GM23338 (cell line): ENCODE measurements around the gene FCN1. TPM values are rescaled to one million over a fixed set of nuclear protein-coding genes. Genes with fewer than 3 reads are reported as not detected.

Experiments
- ATAC-seq: fragments of 200-7000 bp; cut with Tn5 transposase; 3 replicates; pipeline ENCODE4 v1.9.1; 2020
- DNase-seq: peaks from one replicate; pipeline ENCODE4 v3.0.0-alpha.2; 2015; ENCODE audit warnings: low spot score
- H2AFZ ChIP-seq: fragments of 200-600 bp; sonication (generic); 2 replicates; pipeline ENCODE4 v1.8.0; 2016; ENCODE audit warnings: antibody characterized with exemption, mild to moderate bottlenecking, moderate library complexity
- H3F3A ChIP-seq: fragments of 200-600 bp; sonication (generic); replicated peaks from 2 replicates; pipeline ENCODE4 v1.8.0; 2017; ENCODE audit warnings: antibody characterized with exemption, mixed run types, low read depth
- H3K27ac ChIP-seq: fragments of 200-600 bp; sonication (generic); 2 replicates; pipeline ENCODE4 v1.6.1; 2016; ENCODE audit warnings: low read depth
- H3K27me3 ChIP-seq: fragments of 200-600 bp; sonication (generic); 2 replicates; pipeline ENCODE4 v1.8.0; 2016; ENCODE audit warnings: mild to moderate bottlenecking, mixed run types, moderate library complexity; ENCODE audit not compliant: insufficient read depth
- H3K36me3 ChIP-seq: fragments of 200-600 bp; sonication (generic); 2 replicates; pipeline ENCODE4 v1.8.0; 2016; ENCODE audit warnings: mild to moderate bottlenecking; ENCODE audit not compliant: insufficient read depth
- H3K4me1 ChIP-seq: fragments of 200-600 bp; sonication (generic); 2 replicates; pipeline ENCODE4 v1.8.0; 2016; ENCODE audit warnings: mild to moderate bottlenecking, moderate library complexity; ENCODE audit not compliant: insufficient read depth
- H3K4me2 ChIP-seq: fragments of 200-600 bp; sonication (generic); 2 replicates; pipeline ENCODE4 v1.7.1; 2017; ENCODE audit warnings: mixed run types
- H3K4me3 ChIP-seq: fragments of 200-600 bp; sonication (generic); 2 replicates; pipeline ENCODE4 v1.6.1; 2016; ENCODE audit warnings: mixed run types
- H3K79me2 ChIP-seq: fragments of 200-600 bp; sonication (generic); replicated peaks from 2 replicates; pipeline ENCODE4 v1.8.0; 2017; ENCODE audit warnings: mild to moderate bottlenecking; ENCODE audit not compliant: insufficient read depth
- H3K9me2 ChIP-seq: fragments of 200-600 bp; sonication (generic); 2 replicates; pipeline ENCODE4 v1.8.0; 2017; ENCODE audit not compliant: insufficient read depth
- H4K20me1 ChIP-seq: fragments of 200-600 bp; sonication (generic); replicated peaks from 2 replicates; pipeline ENCODE4 v1.8.0; 2017; ENCODE audit warnings: mild to moderate bottlenecking; ENCODE audit not compliant: insufficient read depth
- H3K27ac Mint-ChIP-seq: 2 replicates; pipeline ENCODE4 v1.8.0; 2020; ENCODE audit warnings: inconsistent platforms, mild to moderate bottlenecking, moderate library complexity, mixed read lengths
- H3K27me3 Mint-ChIP-seq: 3 replicates; pipeline ENCODE4 v1.8.0; 2022; ENCODE audit warnings: low read depth, mild to moderate bottlenecking, moderate library complexity, mixed read lengths, inconsistent platforms; ENCODE audit not compliant: insufficient read depth, poor library complexity
- H3K36me3 Mint-ChIP-seq: 3 replicates; pipeline ENCODE4 v1.8.0; 2021; ENCODE audit warnings: low read depth, mild to moderate bottlenecking, inconsistent platforms, moderate library complexity, mixed read lengths
- H3K4me1 Mint-ChIP-seq: 3 replicates; pipeline ENCODE4 v1.8.0; 2020; ENCODE audit warnings: mild to moderate bottlenecking, inconsistent platforms, mixed read lengths
- H3K4me3 Mint-ChIP-seq: 3 replicates; pipeline ENCODE4 v1.8.0; 2021; ENCODE audit warnings: moderate library complexity, mild to moderate bottlenecking, inconsistent platforms, mixed read lengths
- H3K9me3 Mint-ChIP-seq: 3 replicates; pipeline ENCODE4 v1.8.0; 2020; ENCODE audit warnings: moderate library complexity, mild to moderate bottlenecking, inconsistent platforms, mixed read lengths
- CTCF ChIP-seq, 2 experiments: fragments of 200-600 bp in 1 of 2; sonication (generic) in 1 of 2; conservative IDR thresholded peaks; 2 replicates each; pipeline versions ENCODE4 v1.5.1 to v1.6.1; 2016 to 2017; ENCODE audit warnings: antibody characterized with exemption in 2 of 2, low read depth in 2 of 2, mild to moderate bottlenecking in 2 of 2, moderate library complexity in 1 of 2
- ETS1 ChIP-seq: IDR thresholded peaks from 2 replicates; pipeline ENCODE4 v1.6.1; 2016; ENCODE audit warnings: antibody characterized with exemption
- EZH2 ChIP-seq: fragments of 200-600 bp; sonication (generic); IDR thresholded peaks from one replicate; pipeline ENCODE4 v1.8.0; 2017; ENCODE audit warnings: antibody characterized with exemption, mild to moderate bottlenecking, low read depth; ENCODE audit not compliant: unreplicated experiment
- EZH2phosphoT487 ChIP-seq: fragments of 200-600 bp; sonication (generic); IDR thresholded peaks from one replicate; pipeline ENCODE4 v1.8.1; 2018; ENCODE audit warnings: antibody characterized with exemption; ENCODE audit not compliant: unreplicated experiment
- JUNB ChIP-seq: IDR thresholded peaks from one replicate; pipeline ENCODE4 v1.6.1; 2016; ENCODE audit warnings: antibody characterized with exemption; ENCODE audit not compliant: unreplicated experiment
- NANOG ChIP-seq: IDR thresholded peaks from 2 replicates; pipeline ENCODE4 v1.6.1; 2016; ENCODE audit warnings: antibody characterized with exemption, borderline replicate concordance
- POLR2AphosphoS5 ChIP-seq: IDR thresholded peaks from 2 replicates; pipeline ENCODE4 v1.6.1; 2016; ENCODE audit warnings: antibody characterized with exemption, low read depth
- REST ChIP-seq: IDR thresholded peaks from one replicate; pipeline ENCODE4 v1.6.1; 2018; ENCODE audit warnings: antibody characterized with exemption; ENCODE audit not compliant: unreplicated experiment
- STAT1 ChIP-seq: IDR thresholded peaks from one replicate; pipeline ENCODE4 v1.6.1; 2016; ENCODE audit warnings: antibody characterized with exemption; ENCODE audit not compliant: unreplicated experiment
- ZNF331 ChIP-seq: fragments of 250-450 bp; sonication (Bioruptor Pico); IDR thresholded peaks from 2 replicates; pipeline ENCODE4 v1.5.0; 2020; ENCODE audit warnings: low read depth, mild to moderate bottlenecking, moderate library complexity
- polyA plus RNA-seq: library from polyadenylated mRNA; unstranded; fragments of >200 nt; fragmentation: Nextera tagmentation; extraction: Ambion mirVana; gene quantifications from 2 replicates; pipeline ENCODE4 v1.2.1, GENCODE V29; 2016
- total RNA-seq: library from RNA; depleted of rRNA; stranded (reverse); fragments of >200 nt; shearing (Covaris generic); gene quantifications from 2 replicates; pipeline ENCODE4 v1.2.3, GENCODE V29; 2014

FCN1 gene
- total and polyA plus RNA-seq, 2 experiments from 2014 or later: not detected

GRCh38 chr9:134960701-134961181 is 43.0 kb upstream of the FCN1 start:
- H3K4me3 Mint-ChIP-seq: no peak overlapping the region

GRCh38 chr9:134959971-134960310 is 42.2 kb upstream of the FCN1 start:
- H3K4me2 ChIP-seq: no peak overlapping the region
- H3K27me3 ChIP-seq: no peaks in the 10 kb centered on the region
- H4K20me1 ChIP-seq: no peaks in the 10 kb centered on the region
- no peak overlapping the region for H3K4me3 Mint-ChIP-seq
- H3K4me1 Mint-ChIP-seq: peaks cover 3% of the 10 kb centered on the region
- TF ChIP-seq EZH2phosphoT487 (no peak), ETS1 (no peak), POLR2AphosphoS5 (no peak), NANOG (no peak), REST (no peak), JUNB (no peak), CTCF (conservative IDR thresholded peaks at IDR 0.05; ENCODE audit: low read depth in 2 of 2) (no peak), EZH2 (no peak)
- no peaks in the 10 kb centered on the region for H3F3A ChIP-seq
- H3K36me3 Mint-ChIP-seq: no peaks in the 10 kb centered on the region
- H3K9me2 ChIP-seq: no peaks in the 10 kb centered on the region
- no peak for DNase-seq
- H3K27me3 Mint-ChIP-seq: peaks cover 6% of the 10 kb centered on the region
- H3K4me3 ChIP-seq: no peak overlapping the region
- no peak overlapping the region for H2AFZ ChIP-seq
- H3K27ac Mint-ChIP-seq: no peak overlapping the region
- no peaks in the 10 kb centered on the region for H3K36me3 ChIP-seq
- H3K4me1 ChIP-seq: no peaks in the 10 kb centered on the region
- ATAC-seq: no peak
- no peak overlapping the region for H3K27ac ChIP-seq
- peaks cover 5% of the 10 kb centered on the region; the same call in 1 of the 3 replicates for H3K9me3 Mint-ChIP-seq
- no peaks in the 10 kb centered on the region for H3K79me2 ChIP-seq

More at GRCh38 chr9:134960701-134961181, 43.0 kb upstream of the FCN1 start:
- Mint-ChIP-seq H3K9me3 (peaks cover 5% of the 10 kb centered on the region; the same call in 1 of the 3 replicates), H3K27me3 (peaks cover 6% of the 10 kb centered on the region), H3K4me1 (peaks cover 3% of the 10 kb centered on the region), H3K36me3 (no peaks in the 10 kb centered on the region), H3K27ac (no peak overlapping the region)
- H4K20me1 ChIP-seq: no peaks in the 10 kb centered on the region
- no peaks in the 10 kb centered on the region for H3K27me3 ChIP-seq
- no peak overlapping the region for H3K4me2 ChIP-seq
- H3K9me2 ChIP-seq: no peaks in the 10 kb centered on the region
- ATAC-seq: no peak
- H3K27ac ChIP-seq: no peak overlapping the region
- no peaks in the 10 kb centered on the region for H3F3A ChIP-seq
- H3K4me3 ChIP-seq: no peak overlapping the region
- TF ChIP-seq EZH2 (no peak), ZNF331 (CRISPR knock-in tag) (no peak), POLR2AphosphoS5 (no peak), STAT1 (no peak)
- H2AFZ ChIP-seq: no peak overlapping the region
- DNase-seq: no peak
- H3K36me3 ChIP-seq: no peaks in the 10 kb centered on the region
- H3K79me2 ChIP-seq: no peaks in the 10 kb centered on the region
- no peaks in the 10 kb centered on the region for H3K4me1 ChIP-seq
